ENCODE results near the gene ARHGEF3.

DNA sequence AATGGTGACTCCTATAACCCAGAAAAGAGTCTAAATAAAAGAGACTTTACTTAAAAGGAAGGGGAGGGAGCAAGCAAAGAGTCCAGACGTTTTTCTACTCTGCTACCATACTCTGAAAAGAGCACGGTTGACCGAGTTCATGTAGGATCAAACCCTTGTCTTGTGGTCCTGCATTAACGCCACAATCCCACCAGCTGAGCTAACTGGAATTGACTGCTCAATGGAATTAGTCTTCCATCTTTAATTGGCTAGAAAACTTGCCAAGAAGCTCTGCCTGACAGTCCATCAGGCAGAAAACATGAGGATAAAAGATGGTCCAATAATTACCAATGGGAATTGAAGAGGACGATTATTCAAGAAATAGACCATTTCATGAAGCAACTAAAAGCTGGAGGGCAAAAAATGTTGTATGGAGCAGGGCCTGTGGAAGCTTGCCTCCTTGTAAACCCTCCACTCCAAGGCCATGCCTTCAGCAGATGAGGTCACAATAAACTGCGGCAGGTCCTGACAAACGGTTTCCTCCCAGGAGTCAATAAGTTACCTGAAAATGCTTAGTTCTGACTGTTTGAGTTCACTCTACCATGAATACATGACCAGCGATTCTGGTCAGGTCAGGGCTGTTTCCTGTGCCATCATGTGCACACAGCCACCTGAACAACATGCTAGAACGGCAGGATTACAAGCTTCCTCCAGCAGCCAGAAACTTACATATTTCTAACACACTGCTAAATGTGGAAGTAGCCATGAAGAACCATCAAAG is 35.6 kb upstream of the ARHGEF3 start:
- no peak for TF ChIP-seq CTCF (IDR thresholded peaks at IDR 0.05; ENCODE audit: low read depth, low read length, poor library complexity, severe bottlenecking)
- TF ChIP-seq EZH2phosphoT487 (IDR thresholded peaks at IDR 0.05; ENCODE audit: borderline replicate concordance, low read length): no peak
